GM12873 (cell line): ENCODE measurements around the gene HTR3E.

Experiments
- TF ChIP-seq, protein P1 (sequence below): IDR thresholded peaks from 2 replicates; pipeline ENCODE4 v1.5.1; 2012; ENCODE audit warnings: low read depth, mild to moderate bottlenecking, moderate library complexity, low read length, control low read depth; ENCODE audit not compliant: insufficient read depth; ENCODE audit errors: missing control alignments

HTR3E gene, protein sequence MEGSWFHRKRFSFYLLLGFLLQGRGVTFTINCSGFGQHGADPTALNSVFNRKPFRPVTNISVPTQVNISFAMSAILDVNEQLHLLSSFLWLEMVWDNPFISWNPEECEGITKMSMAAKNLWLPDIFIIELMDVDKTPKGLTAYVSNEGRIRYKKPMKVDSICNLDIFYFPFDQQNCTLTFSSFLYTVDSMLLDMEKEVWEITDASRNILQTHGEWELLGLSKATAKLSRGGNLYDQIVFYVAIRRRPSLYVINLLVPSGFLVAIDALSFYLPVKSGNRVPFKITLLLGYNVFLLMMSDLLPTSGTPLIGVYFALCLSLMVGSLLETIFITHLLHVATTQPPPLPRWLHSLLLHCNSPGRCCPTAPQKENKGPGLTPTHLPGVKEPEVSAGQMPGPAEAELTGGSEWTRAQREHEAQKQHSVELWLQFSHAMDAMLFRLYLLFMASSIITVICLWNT

DNA sequence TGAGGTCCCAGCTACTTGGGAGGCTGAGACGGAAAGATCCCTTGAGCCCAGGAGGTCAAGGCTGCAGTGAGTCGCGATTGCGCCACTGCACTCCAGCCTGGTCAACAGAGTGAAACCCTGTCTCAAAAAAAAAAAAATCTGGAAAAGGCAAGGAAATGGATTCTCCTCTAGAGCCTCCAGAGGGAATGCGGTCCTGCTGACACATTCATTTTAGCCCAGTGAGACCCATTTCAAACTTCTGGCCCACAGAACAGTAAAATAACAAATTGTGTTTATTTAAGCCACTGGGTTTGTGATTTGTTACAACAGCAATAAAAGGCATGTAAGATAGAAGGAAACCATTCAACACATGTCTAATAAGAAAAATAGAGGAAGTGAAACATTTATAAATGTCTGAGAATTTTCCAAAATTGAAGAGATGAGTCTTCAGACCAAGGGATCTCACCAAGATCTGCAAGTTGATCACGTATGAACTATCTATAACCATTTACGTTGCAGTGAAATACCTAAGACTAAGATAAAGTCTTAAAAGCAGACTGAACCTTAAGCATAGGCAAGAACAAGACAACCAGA is at the start of gene HTR3E:
Gene HTR3E, plus strand, starts transcription at position 254 of the 573 bp plus-strand sequence. CDS start 466 bp downstream, outside the sequence.
- TF ChIP-seq, protein P1, sequence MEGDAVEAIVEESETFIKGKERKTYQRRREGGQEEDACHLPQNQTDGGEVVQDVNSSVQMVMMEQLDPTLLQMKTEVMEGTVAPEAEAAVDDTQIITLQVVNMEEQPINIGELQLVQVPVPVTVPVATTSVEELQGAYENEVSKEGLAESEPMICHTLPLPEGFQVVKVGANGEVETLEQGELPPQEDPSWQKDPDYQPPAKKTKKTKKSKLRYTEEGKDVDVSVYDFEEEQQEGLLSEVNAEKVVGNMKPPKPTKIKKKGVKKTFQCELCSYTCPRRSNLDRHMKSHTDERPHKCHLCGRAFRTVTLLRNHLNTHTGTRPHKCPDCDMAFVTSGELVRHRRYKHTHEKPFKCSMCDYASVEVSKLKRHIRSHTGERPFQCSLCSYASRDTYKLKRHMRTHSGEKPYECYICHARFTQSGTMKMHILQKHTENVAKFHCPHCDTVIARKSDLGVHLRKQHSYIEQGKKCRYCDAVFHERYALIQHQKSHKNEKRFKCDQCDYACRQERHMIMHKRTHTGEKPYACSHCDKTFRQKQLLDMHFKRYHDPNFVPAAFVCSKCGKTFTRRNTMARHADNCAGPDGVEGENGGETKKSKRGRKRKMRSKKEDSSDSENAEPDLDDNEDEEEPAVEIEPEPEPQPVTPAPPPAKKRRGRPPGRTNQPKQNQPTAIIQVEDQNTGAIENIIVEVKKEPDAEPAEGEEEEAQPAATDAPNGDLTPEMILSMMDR = no peak

DNA sequence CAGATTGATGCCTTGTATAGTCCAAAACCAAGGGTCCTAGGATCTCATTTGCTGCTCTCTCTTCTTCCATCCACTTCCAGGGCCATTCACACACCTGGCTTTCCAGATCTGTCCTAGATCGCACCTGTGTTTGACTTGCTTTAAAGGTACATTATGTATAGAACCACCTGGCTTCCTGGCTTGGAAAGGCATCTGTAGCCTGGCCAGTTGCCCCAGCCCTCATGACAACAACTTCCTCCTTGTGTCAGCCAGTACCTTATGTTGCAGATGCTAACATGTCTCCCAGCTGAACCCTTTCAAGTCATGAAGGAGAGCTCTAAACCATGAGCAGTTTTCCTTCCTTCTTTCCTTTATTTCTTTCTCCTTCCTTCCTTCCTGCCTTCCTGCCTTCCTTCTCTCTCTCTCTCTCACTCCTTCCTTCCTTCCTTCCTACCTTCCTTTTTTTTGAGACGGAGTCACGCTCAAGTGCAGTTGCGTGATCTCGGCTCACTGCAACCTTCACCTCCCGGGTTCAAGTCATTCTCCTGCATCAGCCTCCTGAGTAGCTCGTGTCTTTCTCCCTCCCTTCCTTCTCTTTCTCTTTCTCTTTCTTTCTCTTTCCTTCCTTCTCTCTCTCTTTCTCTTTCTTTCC is 46.5 kb upstream of the HTR3E start:
- TF ChIP-seq, protein P1 = no peak

DNA sequence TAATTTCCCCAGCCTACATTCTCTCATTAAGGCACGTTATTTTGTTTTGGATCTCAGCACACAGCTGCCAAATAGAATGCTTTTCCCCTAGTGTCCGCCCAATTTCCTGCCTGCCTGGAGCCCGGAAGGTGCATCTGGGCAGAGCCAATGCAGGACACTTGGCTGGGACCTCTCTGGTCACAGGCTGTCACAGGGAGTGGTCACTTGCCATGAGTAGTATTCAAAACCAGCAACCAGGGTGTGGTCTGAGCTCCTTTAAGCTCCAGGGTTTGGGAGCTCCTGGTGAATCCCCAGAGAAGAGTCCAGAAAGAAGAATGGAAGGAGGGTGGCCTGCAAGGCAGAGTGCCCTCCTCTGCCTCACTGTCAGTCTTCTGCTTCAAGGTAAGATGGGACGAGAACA is 44.1 kb upstream of the HTR3E start, which contains the start of gene HTR3C:
Gene HTR3C, plus strand, starts transcription at position 281 of the 400 bp plus-strand sequence. Its CDS starts 34 bp downstream, at position 315.
- TF ChIP-seq, protein P1 = no peak

DNA sequence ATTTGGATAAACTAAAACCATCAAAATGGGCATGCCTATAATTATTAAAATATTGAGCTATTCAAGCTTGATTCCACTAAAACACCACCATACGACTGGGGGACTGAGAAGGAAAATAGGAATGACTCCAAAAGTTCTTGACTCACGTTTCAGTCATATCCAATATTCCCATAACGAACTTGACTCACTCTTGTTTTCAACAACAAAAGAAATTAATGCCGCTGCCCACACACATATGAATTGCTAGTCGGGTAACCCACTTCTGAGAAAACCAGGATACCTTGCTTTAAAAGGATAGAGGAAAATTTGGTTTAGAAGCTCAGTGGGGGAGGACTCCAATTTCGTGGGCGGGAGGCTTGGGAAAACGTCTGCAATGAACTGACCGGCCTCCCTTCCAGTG is 38.8 kb upstream of the HTR3E start:
- TF ChIP-seq, protein P1 = no peak

DNA sequence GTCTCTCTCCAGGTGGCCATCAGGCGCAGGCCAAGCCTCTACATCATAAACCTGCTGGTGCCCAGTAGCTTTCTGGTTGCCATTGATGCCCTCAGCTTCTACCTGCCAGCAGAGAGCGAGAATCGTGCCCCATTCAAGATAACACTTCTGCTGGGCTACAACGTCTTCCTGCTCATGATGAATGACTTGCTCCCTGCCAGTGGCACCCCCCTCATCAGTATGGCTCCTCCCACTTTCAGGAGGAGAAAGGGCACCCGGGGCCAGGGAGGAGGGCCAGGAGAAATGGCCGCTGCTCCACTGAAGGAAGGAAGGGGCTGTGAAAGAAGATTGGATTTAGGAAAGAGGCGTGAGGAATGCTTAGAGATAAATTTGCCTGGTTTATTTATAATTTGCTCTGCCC is 37.4 kb upstream of the HTR3E start:
- TF ChIP-seq, protein P1 = no peak

DNA sequence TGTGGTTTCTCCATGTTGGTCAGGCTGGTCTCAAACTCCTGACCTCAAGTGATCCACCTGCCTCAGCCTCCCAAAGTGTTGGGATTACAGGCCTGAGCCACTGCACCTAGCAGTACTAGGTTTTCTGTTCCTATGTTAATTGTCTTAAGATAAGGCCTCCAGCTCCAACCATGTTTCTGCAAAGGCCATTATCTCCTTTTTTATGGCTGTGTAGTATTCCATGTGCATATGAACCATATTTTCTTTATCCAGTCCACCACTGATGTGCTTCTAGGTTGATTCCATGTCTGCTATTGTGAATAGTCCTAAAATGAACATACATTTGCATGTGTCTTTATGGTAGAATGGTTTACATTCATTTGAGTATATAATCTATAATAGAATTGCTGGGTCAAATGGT is 34.2 kb upstream of the HTR3E start:
- TF ChIP-seq, protein P1 = no peak

DNA sequence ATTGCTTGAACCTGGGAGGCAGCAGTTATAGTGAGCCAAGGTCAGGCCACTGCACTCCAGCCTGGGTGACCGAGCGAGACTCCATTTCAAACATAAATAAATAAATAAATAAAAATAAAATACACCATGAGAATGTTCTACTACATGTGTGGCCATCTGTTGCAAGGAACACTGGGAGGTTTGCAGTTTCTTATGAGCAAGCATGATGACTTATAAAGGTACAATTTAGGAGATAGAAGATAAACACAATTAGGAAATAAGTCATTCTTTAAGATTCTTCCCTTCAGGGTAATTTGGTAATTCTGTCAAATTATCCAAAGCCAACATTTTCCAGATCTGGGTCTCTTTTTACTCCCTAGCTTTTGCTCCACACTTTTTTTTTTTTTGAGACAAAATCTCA is 30.7 kb upstream of the HTR3E start:
- TF ChIP-seq, protein P1 = no peak
